Measurements from ENCODE around the gene PLAC1. TPM values are rescaled to one million over a fixed set of nuclear protein-coding genes. Genes with fewer than 3 reads are reported as not detected.

Gene PLAC1
- total RNA-seq, 4 donors from 2014 or later, result 1.9 TPM; not detected in 3

DNA sequence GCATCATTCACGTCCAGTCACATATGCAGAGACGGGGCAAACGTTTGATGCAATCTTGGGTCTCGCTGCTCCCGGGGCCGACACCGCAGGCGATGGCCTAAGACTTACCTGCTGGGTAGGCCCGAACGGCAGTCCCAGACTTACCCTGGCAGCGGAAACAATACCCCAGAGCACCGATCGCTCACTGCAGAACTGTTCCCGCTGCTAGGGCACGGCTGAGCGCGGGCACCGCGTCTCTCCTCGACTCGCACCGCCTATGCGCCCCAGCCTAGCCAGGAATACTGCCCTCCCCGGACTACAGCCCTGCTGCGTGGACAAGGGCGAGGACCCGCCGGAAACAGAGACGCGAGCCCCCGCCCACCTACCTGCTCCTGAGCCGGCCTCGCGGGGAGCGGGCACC lies 112.1 kb downstream of the PLAC1 start:
- no peaks in the 10 kb centered on the region for H3K9me3 ChIP-seq
- intact Hi-C loops (cut with DNase I; ENCODE audit: low total_unique reads), result no loop called here
- no peaks in the 10 kb centered on the region for H3K36me3 ChIP-seq
- no peaks in the 10 kb centered on the region for H3K4me1 ChIP-seq
- no peak overlapping the region for H3K4me3 ChIP-seq
- peaks cover 9 to 42% of the 10 kb centered on the region in 2 donors for H3K27me3 ChIP-seq
- DNase-seq, result no peak
- peak overlapping the region in 1 of 2 donors; percentile 19 for H3K27ac ChIP-seq
- TF ChIP-seq, protein P1, sequence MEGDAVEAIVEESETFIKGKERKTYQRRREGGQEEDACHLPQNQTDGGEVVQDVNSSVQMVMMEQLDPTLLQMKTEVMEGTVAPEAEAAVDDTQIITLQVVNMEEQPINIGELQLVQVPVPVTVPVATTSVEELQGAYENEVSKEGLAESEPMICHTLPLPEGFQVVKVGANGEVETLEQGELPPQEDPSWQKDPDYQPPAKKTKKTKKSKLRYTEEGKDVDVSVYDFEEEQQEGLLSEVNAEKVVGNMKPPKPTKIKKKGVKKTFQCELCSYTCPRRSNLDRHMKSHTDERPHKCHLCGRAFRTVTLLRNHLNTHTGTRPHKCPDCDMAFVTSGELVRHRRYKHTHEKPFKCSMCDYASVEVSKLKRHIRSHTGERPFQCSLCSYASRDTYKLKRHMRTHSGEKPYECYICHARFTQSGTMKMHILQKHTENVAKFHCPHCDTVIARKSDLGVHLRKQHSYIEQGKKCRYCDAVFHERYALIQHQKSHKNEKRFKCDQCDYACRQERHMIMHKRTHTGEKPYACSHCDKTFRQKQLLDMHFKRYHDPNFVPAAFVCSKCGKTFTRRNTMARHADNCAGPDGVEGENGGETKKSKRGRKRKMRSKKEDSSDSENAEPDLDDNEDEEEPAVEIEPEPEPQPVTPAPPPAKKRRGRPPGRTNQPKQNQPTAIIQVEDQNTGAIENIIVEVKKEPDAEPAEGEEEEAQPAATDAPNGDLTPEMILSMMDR (IDR thresholded peaks at IDR 0.05), result no peak
- TF ChIP-seq POLR2A (IDR thresholded peaks at IDR 0.05), result no peak

DNA sequence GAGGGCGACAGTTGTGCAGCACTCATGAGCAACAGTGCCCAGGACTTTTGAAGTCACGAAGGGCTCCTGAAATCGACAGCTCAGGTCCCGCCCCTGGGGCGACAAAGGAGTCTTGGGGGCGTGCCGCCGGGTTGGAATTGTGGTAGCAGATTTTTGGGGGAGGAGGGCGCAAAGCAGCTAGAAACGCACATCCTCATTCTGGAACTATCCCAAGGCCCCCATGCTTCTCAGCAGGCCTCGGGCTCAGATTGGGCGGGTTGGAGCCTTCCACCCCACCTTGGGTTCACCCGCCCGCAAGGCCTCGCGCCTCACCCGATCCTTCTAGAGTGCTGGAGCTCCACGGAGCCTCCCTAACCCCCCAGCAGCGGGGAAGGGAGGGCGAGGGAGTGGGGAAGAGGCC lies 112.8 kb downstream of the PLAC1 start:
- Histone ChIP-seq H3K4me3 (no peak overlapping the region), H3K4me1 (no peaks in the 10 kb centered on the region), H3K27ac (peak overlapping the region; percentile 20 to 62), H3K36me3 (no peaks in the 10 kb centered on the region), H3K9me3 (no peaks in the 10 kb centered on the region), H3K27me3 (peaks cover 9 to 42% of the 10 kb centered on the region in 2 donors)
- intact Hi-C loops (cut with DNase I; ENCODE audit: low total_unique reads), result no loop called here
- DNase-seq, result no peak
- TF ChIP-seq, protein P1 (IDR thresholded peaks at IDR 0.05), result no peak
- TF ChIP-seq POLR2A (IDR thresholded peaks at IDR 0.05), result no peak

DNA sequence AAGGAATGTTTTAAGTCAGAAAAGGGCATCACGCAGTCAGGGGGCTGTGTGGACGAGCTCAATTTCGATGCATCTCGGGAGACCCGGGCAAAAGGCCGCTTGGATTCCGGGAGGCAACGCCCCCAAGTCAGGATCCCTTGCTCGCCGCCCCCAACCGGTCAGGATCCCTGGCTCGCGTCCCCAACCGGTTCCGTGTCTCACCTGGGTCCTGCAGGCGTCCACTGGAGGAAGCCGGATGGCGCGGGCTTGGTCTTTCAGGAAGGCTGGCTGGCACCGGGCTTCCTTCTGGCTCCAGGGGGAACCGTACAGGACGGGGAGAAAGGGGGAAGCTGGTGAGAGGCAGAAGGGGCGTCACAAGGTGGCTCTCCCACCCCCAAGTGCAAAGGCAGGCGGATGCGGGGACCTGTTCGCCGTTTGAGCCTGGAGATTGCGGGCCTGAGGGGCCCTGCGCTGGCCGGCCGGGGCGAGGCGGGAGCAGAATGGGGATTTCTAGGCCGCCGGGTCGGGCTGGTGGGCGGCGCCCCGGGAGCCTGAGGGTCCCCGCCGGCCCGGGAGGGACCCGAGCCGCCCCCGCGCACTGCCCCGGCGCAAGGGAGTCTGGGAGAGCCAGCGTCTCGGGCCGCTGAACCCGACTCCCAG lies 113.6 kb downstream of the PLAC1 start:
- DNase-seq, result no peak
- no peak for TF ChIP-seq POLR2A (IDR thresholded peaks at IDR 0.05)
- TF ChIP-seq, protein P1 (IDR thresholded peaks at IDR 0.05), result no peak
- Histone ChIP-seq H3K27me3 (peaks cover 8 to 42% of the 10 kb centered on the region in 2 donors), H3K27ac (peak overlapping the region; percentile 20 to 62), H3K4me3 (peak overlapping the region in 1 of 2 donors; percentile 25), H3K36me3 (no peaks in the 10 kb centered on the region), H3K4me1 (no peaks in the 10 kb centered on the region), H3K9me3 (no peaks in the 10 kb centered on the region)
- intact Hi-C loops (cut with DNase I; ENCODE audit: low total_unique reads), result no loop called here

DNA sequence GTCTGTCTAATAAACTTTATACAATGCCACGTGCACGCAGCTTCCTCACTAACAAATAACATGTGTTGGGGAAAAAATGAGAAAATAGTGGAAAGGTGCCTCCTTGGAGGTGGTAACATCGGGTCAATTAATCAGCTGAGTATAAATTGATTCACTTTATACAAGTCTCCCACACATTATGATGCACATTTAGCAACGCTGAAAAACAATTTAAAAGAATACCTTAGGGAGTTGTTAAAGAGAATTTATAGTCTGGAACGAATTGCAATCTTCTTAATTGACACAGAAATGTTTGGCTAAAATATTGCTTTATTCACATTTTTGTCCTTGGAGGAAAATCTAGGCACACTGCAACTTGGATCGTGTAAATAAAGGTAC lies 114.1 kb downstream of the PLAC1 start:
- peak overlapping the region in 1 of 2 donors; percentile 25 for H3K4me3 ChIP-seq
- no peaks in the 10 kb centered on the region for H3K9me3 ChIP-seq
- no peaks in the 10 kb centered on the region for H3K4me1 ChIP-seq
- H3K27ac ChIP-seq, result peak overlapping the region; percentile 20 to 62
- intact Hi-C loops (cut with DNase I; ENCODE audit: low total_unique reads), result no loop called here
- DNase-seq, result no peak
- no peaks in the 10 kb centered on the region for H3K36me3 ChIP-seq
- TF ChIP-seq, protein P1 (IDR thresholded peaks at IDR 0.05), result no peak
- TF ChIP-seq POLR2A (IDR thresholded peaks at IDR 0.05), result no peak
- H3K27me3 ChIP-seq, result peaks cover 3 to 41% of the 10 kb centered on the region in 2 donors

DNA sequence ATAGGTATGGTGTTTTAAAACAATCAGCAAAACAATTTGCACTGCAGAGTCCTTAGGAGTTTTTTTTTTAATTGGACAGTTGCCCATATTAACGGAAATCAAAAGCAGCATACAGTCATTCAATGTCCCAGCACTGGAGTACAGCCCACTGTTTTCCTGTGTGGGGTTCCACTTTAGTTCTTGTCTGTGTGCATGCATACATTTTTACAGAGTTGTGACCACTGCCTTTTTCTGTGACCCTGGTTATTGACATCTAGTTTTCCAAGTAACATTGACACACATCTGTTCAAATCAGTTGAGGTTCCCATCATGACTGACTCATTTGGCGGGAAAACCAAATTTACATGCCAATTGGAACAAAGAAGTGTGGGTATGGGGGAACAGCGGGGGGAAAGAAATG lies 115.0 kb downstream of the PLAC1 start:
- TF ChIP-seq POLR2A (IDR thresholded peaks at IDR 0.05), result no peak
- TF ChIP-seq, protein P1 (IDR thresholded peaks at IDR 0.05), result no peak
- Histone ChIP-seq H3K27ac (no peak overlapping the region), H3K27me3 (peaks cover 2 to 33% of the 10 kb centered on the region in 2 donors), H3K4me1 (no peaks in the 10 kb centered on the region), H3K36me3 (no peaks in the 10 kb centered on the region), H3K4me3 (no peak overlapping the region), H3K9me3 (no peaks in the 10 kb centered on the region)
- intact Hi-C loops (cut with DNase I; ENCODE audit: low total_unique reads), result no loop called here
- DNase-seq, result no peak

All from uterus (tissue), 4 donors.